Glomerular visceral epithelial cell (primary cell): ENCODE data around the gene C3orf52.

ENCODE experiments used
- DNase-seq: peaks from one replicate; pipeline ENCODE4 v3.0.0-alpha.2; 2016; ENCODE audit errors: extremely low spot score

C3orf52 gene

DNA sequence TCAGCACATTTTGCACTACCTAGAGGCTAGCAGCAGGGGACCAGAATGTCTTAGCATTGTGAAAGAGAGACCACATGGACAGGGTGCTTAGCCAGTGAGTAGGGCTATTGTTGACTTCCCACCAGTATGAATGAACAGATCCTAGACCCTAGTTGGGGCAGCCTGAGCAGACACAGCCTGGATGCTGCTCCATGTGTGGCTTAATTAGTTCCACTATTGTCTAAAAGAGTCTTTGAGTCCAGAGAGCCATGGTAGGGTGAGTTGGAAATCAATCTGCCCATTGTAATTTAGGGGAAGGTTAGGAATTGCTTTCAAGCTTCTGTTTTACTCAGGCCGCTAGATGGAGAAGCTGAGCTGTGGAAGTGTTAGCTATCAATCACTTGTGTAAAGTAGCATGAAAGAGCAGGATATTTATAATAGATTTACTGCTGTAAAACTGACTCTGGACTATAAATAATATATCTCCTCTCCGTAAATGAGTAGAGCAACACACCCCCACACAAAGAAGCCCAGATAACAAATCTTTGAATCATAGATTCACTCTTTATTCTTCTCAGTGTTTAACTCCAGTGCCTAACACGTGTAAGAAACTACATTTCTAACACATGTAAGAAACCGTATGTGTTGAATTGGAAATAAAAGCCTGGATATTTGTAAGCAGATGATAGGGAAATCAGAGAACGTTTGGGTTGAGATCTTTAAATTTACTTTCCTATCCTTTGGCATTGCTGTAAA, 50.9 kb downstream of the C3orf52 start:
- peak; percentile 43 for DNase-seq

DNA sequence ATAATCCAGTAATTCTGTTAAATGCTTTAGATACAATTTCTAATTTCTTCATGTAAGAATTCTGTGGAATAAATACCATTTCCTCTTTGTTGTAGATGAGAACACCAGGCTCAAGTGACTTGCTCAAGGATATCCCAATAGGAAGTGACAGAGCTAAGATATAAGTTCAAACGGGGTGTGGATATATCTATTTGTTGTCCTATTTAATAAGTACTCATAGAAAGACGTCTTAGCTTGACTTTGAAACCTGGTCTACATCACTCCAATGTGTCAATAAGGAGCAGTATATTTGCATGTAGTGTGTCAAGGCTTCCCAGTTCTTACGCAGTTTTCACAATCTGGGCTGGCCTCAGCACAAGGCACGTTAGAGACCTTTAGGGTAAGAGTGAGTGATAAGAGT, 51.6 kb downstream of the C3orf52 start:
- no peak for DNase-seq

DNA sequence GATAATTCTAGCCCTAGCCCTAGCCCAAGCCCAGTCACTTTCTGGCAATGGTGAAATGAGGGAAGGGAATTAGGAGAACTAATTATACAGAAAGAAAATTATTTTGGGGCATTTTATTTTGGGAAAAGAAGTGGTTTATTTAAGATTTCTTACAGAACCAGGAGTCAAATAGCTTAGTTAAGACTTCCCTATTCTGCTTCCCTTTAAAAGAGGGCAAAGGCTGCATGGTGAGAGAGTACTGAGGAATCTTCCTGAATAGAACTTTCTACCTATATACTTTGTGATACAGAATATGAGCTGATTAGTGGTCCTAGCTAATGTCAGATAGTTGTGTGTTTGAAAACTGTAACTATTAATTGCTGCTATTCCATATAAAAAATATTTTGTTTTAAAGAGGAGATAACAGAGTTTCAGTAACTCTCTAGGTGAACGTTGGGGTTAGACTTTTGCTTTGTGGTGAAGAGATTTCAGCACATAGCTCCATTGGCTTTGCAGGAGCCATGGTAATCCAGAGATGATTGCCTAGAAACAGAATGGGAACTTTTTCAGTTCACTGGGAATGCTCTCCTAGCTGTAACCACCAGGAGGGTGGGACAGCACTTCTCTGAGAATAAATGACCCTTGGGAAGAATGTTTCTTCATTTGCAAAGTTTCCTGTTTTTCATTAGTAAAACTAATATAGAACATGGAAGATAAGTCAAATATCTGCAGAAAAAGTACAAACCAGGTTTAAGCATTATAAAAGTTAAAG, 52.2 kb downstream of the C3orf52 start:
- no peak for DNase-seq

DNA sequence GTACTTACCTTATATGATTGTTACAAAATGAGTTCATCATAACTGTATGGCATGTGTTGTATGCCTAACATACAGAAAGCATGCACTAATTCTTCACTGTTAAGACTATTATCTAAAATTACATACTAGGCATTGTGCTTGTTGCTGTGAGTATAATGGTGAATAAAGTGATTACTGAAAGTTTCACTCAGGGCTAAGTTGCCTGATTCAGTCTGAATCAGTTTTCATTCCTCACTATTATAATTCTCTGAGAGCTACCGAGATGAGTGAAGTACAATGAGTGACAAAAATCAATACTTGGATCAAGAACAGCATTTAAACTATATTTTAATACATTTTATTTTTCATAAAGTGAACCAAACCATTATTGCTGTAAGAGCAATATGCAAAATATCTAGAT, 54.4 kb downstream of the C3orf52 start:
- DNase-seq = no peak

DNA sequence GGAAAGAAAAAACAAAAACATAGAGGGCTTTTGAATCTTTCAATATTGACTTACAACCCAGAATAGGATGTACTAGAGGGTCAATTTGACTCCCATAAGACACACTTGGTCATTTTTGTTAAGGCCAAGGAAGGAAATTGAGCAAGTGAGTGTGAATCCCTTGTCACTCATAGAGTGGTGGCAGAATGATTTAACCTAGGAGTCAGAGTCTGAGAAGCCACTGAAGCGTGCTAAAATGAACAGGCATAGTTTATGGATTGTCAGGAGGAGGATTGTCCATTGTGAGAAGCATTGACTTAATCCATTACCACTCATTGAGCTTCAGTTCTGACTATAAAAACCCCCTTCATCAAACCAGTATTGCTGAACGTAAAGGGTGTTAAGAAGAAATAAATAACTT, 55.1 kb downstream of the C3orf52 start:
- DNase-seq = no peak

DNA sequence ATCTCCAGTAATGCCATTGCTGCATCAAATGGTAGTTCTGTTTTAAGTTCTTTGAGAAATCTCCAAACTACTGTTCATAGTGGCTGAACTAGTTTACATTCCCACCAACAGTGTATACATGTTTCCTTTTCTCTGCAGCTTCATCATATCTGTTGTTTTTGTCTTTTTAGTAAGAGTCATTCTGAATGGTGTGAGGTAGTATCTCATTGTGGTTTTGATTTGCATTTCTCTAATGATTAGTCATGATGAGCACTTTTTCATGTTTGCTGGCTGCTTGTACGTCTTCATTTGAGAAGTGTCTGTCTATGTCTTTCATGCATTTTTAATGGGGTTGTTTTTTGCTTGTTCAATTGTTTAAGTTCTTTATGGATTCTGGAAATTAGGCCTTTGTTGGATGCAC, 57.1 kb downstream of the C3orf52 start:
- DNase-seq = no peak

DNA sequence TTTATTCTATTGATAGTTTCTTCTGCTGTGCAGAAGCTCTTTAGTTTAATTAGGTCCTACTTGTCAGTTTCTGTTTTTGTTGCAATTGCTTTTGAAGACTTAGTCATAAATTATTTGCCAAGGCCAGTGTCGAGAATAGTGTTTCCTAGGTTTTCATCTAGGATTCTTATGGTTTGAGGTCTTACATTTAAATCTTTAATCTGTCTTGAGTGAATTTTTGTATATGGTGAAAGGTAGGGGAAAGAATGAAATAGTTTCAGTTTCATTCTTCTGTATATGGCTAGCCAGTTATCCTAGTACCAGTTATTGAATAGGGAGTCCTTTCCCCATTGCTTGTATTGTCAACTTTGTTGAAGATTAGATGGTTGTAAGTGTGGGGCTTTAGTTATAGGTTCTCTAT, 57.5 kb downstream of the C3orf52 start:
- no peak for DNase-seq

DNA sequence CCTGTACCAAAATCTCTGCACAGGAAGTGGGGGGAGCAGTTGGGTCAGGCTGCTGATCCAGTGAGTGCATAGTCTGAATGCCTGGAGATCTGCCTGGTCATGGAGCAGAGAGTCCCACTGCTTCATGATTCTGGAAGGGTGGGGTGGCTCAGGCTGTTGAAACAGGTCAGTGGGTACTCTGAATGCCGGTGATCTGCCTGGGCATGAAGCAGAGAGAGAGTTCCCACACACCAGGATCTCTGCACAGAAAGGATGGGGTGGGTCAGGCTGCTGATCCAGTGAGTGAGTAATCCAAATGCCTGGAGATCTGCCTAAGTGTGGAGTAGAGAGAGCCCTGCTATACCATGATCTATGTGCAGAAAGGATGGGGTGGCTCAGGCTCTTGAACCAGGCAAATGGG, 62.9 kb downstream of the C3orf52 start:
- DNase-seq = no peak

DNA sequence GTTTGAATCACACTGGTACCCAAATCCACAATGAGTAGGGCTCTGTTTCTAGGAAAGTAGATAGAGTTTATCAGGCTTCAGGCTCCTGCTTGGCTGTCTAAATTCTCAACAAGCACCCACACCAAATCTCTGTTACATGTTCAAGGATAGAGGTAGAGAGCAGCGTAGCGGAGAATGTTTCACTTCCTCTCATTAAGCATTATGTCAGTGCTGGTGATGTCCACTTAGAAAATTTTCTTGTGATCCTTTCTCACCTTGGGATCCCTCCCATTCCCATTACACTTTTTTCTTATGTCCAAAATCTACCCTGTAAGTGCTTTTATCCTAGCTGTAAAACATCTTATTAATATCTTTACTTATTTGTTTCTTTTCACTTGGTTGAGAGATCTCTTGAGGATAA, 81.6 kb downstream of the C3orf52 start:
- DNase-seq = no peak
